Karpas-422 (cell line): ENCODE data around the gene PLA2G4E. TPM values are rescaled to one million over a fixed set of nuclear protein-coding genes. Genes with fewer than 3 reads are reported as not detected.

Experiments
- DNase-seq: peaks from one replicate; pipeline ENCODE4 v3.0.0-alpha.2; 2015
- H2AFZ ChIP-seq: fragments of 200-600 bp; sonication (generic); 2 replicates; pipeline ENCODE4 v1.6.1; 2014; ENCODE audit warnings: antibody characterized with exemption, low read length, mixed read lengths
- H3K27ac ChIP-seq: fragments of 200-600 bp; sonication (generic); 2 replicates; pipeline ENCODE4 v1.5.1; 2014; ENCODE audit warnings: mild to moderate bottlenecking, low read length, moderate library complexity
- H3K27me3 ChIP-seq: fragments of 200-600 bp; sonication (generic); 2 replicates; pipeline ENCODE4 v1.6.1; 2014; ENCODE audit warnings: low read length, mixed read lengths
- H3K36me3 ChIP-seq: fragments of 200-600 bp; sonication (generic); 2 replicates; pipeline ENCODE4 v1.6.1; 2014; ENCODE audit warnings: low read length, mixed read lengths; ENCODE audit not compliant: insufficient read depth
- H3K4me1 ChIP-seq: fragments of 200-600 bp; sonication (generic); 2 replicates; pipeline ENCODE4 v1.6.1; 2014; ENCODE audit warnings: mild to moderate bottlenecking, low read length, mixed read lengths
- H3K4me2 ChIP-seq: fragments of 200-600 bp; sonication (generic); 2 replicates; pipeline ENCODE4 v1.6.1; 2014; ENCODE audit warnings: low read length, low read depth, mild to moderate bottlenecking; ENCODE audit not compliant: poor library complexity, severe bottlenecking
- H3K4me3 ChIP-seq: fragments of 200-600 bp; sonication (generic); 2 replicates; pipeline ENCODE4 v1.5.1; 2014; ENCODE audit warnings: mild to moderate bottlenecking, antibody characterized with exemption, low read length, mixed read lengths
- H3K79me2 ChIP-seq: fragments of 200-600 bp; sonication (generic); 2 replicates; pipeline ENCODE4 v1.6.1; 2014; ENCODE audit warnings: mild to moderate bottlenecking, low read length, mixed read lengths
- H3K9ac ChIP-seq: fragments of 200-600 bp; sonication (generic); 2 replicates; pipeline ENCODE4 v1.6.0; 2014; ENCODE audit warnings: low read length
- H3K9me2 ChIP-seq: fragments of 200-600 bp; sonication (generic), shearing (Covaris generic); replicated peaks from 2 replicates; pipeline ENCODE4 v1.6.0; 2014; ENCODE audit warnings: mild to moderate bottlenecking, low read length, moderate library complexity; ENCODE audit not compliant: insufficient read depth
- H3K9me3 ChIP-seq: fragments of 300-700, 200-600 bp; sonication (generic); 2 replicates; pipeline ENCODE4 v1.6.1; 2014; ENCODE audit warnings: low read length, mixed read lengths
- H4K20me1 ChIP-seq: fragments of 200-600 bp; sonication (generic); 2 replicates; pipeline ENCODE4 v1.6.1; 2014; ENCODE audit warnings: mild to moderate bottlenecking, antibody characterized with exemption, low read length, low read depth; ENCODE audit not compliant: insufficient read depth
- total RNA-seq: library from RNA; depleted of rRNA; stranded (reverse); fragments of >200 nt; shearing (Covaris generic); gene quantifications from 2 replicates; pipeline ENCODE4 v1.2.3, GENCODE V29; 2014; ENCODE audit warnings: low replicate concordance; rRNA removed

PLA2G4E gene, protein sequence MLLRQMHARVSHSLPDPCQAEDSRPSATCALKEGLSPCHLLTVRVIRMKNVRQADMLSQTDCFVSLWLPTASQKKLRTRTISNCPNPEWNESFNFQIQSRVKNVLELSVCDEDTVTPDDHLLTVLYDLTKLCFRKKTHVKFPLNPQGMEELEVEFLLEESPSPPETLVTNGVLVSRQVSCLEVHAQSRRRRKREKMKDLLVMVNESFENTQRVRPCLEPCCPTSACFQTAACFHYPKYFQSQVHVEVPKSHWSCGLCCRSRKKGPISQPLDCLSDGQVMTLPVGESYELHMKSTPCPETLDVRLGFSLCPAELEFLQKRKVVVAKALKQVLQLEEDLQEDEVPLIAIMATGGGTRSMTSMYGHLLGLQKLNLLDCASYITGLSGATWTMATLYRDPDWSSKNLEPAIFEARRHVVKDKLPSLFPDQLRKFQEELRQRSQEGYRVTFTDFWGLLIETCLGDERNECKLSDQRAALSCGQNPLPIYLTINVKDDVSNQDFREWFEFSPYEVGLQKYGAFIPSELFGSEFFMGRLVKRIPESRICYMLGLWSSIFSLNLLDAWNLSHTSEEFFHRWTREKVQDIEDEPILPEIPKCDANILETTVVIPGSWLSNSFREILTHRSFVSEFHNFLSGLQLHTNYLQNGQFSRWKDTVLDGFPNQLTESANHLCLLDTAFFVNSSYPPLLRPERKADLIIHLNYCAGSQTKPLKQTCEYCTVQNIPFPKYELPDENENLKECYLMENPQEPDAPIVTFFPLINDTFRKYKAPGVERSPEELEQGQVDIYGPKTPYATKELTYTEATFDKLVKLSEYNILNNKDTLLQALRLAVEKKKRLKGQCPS
- not detected in 2 replicates for total RNA-seq

DNA sequence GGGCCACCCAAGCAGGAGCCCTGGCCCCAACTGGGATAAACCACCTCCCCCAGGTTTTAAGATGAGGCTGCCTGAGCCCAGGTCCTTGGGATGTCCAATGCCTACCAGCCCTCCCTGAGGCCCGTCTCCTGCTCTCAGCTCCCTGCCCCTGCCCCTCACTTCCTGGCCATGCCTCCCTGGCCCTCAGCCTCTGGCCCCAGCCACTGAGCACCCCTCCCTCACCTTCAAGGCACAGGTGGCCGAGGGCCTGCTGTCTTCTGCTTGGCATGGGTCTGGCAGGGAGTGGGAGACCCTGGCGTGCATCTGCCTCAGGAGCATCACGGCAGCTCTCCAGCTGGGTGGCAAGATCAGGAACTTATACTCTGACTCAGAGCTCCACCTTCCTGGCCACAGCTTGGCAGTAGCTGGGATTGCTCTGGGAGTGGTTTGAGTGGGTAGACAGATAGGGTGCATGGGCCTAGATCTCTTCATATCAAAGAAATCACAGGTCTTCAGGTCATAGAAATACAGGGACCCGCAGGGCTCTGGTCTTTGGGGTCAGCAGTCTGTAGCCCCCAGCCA lies at the start of gene PLA2G4E:
PLA2G4E (minus strand) TSS at position 330 of the 561 bp plus-strand sequence; CDS start at position 318, 12 bp downstream.
- H3K36me3 ChIP-seq = no peaks in the 10 kb centered on the region
- no peak within 1 kb of the TSS for H3K4me2 ChIP-seq
- H3K9ac ChIP-seq = no peak within 1 kb of the TSS
- no peaks in the 10 kb centered on the region for H3K9me3 ChIP-seq
- H3K9me2 ChIP-seq = no peaks in the 10 kb centered on the region
- no peaks in the 10 kb centered on the region for H4K20me1 ChIP-seq
- no peak within 1 kb of the TSS for H3K27ac ChIP-seq
- no peaks in the 10 kb centered on the region for H3K79me2 ChIP-seq
- H3K27me3 ChIP-seq = no peaks in the 10 kb centered on the region
- no peak within 1 kb of the TSS for H3K4me3 ChIP-seq
- no peak for DNase-seq
- no peak within 1 kb of the TSS for H2AFZ ChIP-seq
- H3K4me1 ChIP-seq = no peaks in the 10 kb centered on the region

DNA sequence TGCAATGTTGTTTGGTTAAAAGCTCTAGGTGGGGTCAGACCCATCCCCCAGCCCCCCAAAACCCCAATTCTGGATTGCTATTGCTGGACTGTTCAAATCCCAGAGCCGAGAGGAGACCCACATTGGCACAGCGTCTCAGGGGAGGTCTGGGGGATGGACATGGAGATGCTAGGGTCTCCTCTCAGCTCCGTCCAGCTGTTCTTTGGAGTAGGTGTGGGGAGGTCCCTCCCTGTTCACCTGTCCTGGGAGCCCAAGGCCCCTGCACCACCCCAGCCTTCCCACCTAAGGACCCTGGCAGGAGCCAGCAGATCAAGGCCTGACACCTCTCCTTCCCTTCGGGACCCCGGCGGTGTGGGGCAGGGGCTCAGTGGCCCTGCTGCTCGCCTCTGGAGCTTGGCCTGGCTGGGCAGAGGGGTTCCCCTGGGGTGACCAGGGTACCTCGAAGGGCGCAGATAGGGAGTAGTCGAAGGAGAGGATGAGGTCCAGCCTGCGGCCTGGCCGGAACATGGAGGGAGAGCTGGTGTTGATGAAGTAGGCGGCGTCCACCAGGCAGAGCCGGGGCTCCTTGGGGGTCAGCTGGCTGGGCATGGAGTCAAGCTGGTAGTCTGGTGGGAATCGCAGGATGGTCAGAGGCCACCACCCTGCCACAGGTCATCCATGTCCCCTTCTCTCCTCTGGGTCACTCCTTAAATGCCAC lies 49.6 kb upstream of the PLA2G4E start:
- no peaks in the 10 kb centered on the region for H3K9me2 ChIP-seq
- H3K27me3 ChIP-seq = no peaks in the 10 kb centered on the region
- H4K20me1 ChIP-seq = no peaks in the 10 kb centered on the region
- H3K4me2 ChIP-seq = no peak overlapping the region
- H3K27ac ChIP-seq = no peak overlapping the region
- no peak for DNase-seq
- no peaks in the 10 kb centered on the region for H3K36me3 ChIP-seq
- no peak overlapping the region for H3K4me3 ChIP-seq
- no peak overlapping the region for H3K9ac ChIP-seq
- peaks cover 1% of the 10 kb centered on the region for H3K4me1 ChIP-seq
- no peak overlapping the region for H2AFZ ChIP-seq
- no peaks in the 10 kb centered on the region for H3K79me2 ChIP-seq
- H3K9me3 ChIP-seq = peaks cover 3% of the 10 kb centered on the region; the same call in 1 of the 2 replicates

DNA sequence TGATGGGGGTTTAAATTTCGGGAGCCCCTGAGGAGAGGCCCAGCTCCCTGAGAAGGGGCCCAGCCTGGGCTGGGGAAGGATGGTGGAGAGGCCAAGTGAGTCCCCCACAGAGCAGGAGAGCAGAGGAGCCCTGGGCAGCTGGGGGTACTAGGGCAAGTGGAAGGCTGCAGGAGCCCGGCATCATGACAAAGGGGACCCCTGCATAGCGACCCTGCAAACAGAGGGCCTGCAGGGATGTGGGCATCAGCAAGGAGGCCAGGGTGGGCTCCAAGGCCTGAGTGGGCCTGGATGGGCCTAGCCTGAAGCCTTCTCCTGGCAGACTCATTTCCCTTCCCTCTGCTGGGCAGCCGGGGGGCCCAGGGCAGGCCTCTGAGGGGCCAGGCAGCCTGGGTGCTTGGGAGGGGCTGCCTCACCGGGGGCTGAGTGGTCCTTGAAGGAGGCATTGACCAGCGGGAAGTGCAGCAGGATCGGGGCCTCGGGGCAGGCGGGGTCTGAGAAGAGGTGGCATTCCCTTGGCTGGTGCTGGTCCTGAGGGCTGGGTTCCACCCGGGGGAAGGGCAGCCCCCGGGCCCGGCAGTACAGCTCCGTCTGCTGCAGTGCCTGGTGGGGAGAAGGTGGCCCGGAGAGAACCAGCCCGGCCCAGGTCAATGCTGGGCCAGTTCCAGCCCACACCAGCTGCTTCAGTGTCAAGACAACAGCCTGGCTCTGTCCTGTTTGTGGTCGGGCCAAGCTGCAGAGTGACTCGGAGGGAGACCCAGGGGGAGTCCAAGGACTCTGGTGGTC lies 48.8 kb upstream of the PLA2G4E start:
- Histone ChIP-seq H3K4me1 (peaks cover 8% of the 10 kb centered on the region), H3K79me2 (no peaks in the 10 kb centered on the region), H3K36me3 (no peaks in the 10 kb centered on the region), H3K4me3 (no peak overlapping the region), H3K9me2 (no peaks in the 10 kb centered on the region), H3K27me3 (no peaks in the 10 kb centered on the region), H2AFZ (no peak overlapping the region), H3K9me3 (peaks cover 3% of the 10 kb centered on the region; the same call in 1 of the 2 replicates), H3K9ac (no peak overlapping the region), H3K4me2 (no peak overlapping the region), H4K20me1 (no peaks in the 10 kb centered on the region), H3K27ac (no peak overlapping the region)
- no peak for DNase-seq

DNA sequence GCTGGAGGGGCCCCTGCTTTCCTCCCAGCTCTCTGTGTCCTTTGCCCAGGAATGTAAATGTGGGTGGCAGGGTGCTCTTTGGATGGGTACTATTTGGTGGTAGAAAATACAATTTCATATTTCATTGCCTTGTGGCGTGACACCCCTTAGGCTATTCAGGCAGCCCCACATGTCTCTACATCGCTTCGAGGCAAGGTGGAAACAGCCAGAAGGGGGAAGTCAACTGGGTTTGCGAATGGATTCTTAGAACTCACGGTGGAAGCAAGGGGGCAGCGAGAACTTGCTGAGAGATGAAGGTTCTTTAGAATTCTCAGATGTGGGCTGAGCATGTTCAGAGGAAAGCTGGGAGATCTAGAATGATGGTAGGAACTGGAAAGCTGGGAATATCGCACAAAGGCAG lies 48.2 kb upstream of the PLA2G4E start:
- H3K4me2 ChIP-seq = no peak overlapping the region
- H3K36me3 ChIP-seq = no peaks in the 10 kb centered on the region
- no peaks in the 10 kb centered on the region for H3K9me2 ChIP-seq
- H3K27ac ChIP-seq = no peak overlapping the region
- H3K79me2 ChIP-seq = no peaks in the 10 kb centered on the region
- H2AFZ ChIP-seq = no peak overlapping the region
- DNase-seq = no peak
- H4K20me1 ChIP-seq = no peaks in the 10 kb centered on the region
- no peak overlapping the region for H3K9ac ChIP-seq
- no peak overlapping the region for H3K4me3 ChIP-seq
- H3K4me1 ChIP-seq = peaks cover 8% of the 10 kb centered on the region
- H3K27me3 ChIP-seq = no peaks in the 10 kb centered on the region
- peaks cover 3% of the 10 kb centered on the region; the same call in 1 of the 2 replicates for H3K9me3 ChIP-seq

DNA sequence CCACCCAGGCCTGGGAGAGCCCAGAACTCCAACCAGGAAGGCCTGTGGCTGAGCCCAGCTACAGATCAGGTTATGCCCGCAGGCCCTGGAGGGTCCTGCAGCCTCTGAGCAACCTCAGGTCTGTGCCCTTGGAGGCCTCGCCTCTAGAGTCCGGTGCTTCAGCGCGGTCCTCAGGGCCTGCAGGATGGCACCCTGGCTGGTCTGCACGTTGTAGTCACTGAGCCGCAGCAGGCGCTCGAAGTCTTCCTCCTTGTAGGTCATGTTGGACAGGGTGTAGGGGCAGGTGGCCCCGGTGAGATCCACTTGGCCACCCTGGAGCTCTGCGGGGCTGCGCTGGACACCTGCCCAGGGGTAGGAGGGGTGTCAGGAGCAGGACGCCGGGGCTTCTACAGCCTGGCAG lies 47.8 kb upstream of the PLA2G4E start:
- H3K27me3 ChIP-seq = no peaks in the 10 kb centered on the region
- no peak overlapping the region for H3K27ac ChIP-seq
- peaks cover 8% of the 10 kb centered on the region for H3K4me1 ChIP-seq
- no peak overlapping the region for H3K4me3 ChIP-seq
- no peaks in the 10 kb centered on the region for H4K20me1 ChIP-seq
- H3K9me3 ChIP-seq = peaks cover 3% of the 10 kb centered on the region; the same call in 1 of the 2 replicates
- no peaks in the 10 kb centered on the region for H3K36me3 ChIP-seq
- H3K9me2 ChIP-seq = no peaks in the 10 kb centered on the region
- H3K9ac ChIP-seq = no peak overlapping the region
- no peaks in the 10 kb centered on the region for H3K79me2 ChIP-seq
- H2AFZ ChIP-seq = no peak overlapping the region
- H3K4me2 ChIP-seq = no peak overlapping the region
- DNase-seq = no peak

DNA sequence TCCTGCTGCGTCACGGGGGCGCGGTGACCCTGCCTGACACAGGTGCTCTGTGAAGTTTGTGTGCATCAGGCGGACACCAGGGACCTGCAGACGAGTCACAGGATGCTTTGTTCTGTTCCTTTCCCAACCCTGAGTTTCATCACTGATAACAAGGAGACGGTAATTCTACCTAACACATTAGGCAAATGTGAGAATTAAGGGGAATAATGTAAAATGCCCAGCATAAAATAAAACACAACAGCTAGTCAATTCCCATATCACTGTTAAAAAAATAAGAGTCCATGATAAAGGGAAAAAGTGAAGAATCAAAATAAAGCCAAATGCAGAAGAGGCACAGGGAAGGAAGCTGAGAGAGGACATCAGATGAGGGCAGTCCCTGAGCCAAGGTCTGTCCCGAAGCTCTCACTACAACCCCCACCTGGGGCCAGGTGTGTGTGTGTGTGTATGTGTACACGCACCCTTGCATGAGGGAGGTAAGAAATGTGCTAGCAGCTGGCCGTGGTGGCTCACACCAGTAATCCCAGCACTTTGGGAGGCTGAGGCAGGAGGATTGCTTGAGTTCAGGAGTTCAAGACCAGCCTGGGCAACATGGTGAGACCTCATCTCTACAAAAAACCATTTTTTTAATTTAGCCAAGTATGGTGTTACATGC lies 46.0 kb upstream of the PLA2G4E start:
- Histone ChIP-seq H3K4me3 (no peak overlapping the region), H4K20me1 (no peaks in the 10 kb centered on the region), H3K36me3 (no peaks in the 10 kb centered on the region), H3K4me1 (peaks cover 8% of the 10 kb centered on the region), H3K9me2 (no peaks in the 10 kb centered on the region), H3K27ac (no peak overlapping the region), H2AFZ (no peak overlapping the region), H3K4me2 (no peak overlapping the region), H3K9ac (no peak overlapping the region), H3K79me2 (no peaks in the 10 kb centered on the region), H3K27me3 (no peaks in the 10 kb centered on the region), H3K9me3 (peaks cover 3% of the 10 kb centered on the region; the same call in 1 of the 2 replicates)
- no peak for DNase-seq

DNA sequence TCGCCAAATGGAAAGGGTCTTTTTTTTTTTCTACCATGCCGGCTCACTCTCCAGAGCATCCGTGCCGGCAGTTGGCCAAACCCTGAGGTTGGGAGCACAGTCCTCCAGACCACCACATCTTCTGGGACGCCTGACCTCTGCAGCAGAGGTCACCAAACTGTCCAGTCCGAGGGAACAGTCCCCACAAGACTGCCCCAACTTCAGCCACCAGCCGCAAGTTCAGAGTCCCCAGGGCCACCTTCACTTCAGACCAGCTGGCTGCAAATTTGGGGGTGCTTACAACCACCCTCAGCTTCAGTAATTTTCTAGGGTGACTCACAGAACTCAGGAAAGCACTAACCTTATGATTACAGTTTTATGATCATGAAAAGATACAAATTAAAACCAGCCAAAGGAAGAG lies 44.6 kb upstream of the PLA2G4E start:
- H3K4me1 ChIP-seq = peaks cover 8% of the 10 kb centered on the region
- no peak overlapping the region for H3K27ac ChIP-seq
- no peak overlapping the region for H3K4me3 ChIP-seq
- no peaks in the 10 kb centered on the region for H3K79me2 ChIP-seq
- H3K9me3 ChIP-seq = peaks cover 3% of the 10 kb centered on the region; the same call in 1 of the 2 replicates
- H3K9ac ChIP-seq = no peak overlapping the region
- no peaks in the 10 kb centered on the region for H3K36me3 ChIP-seq
- DNase-seq = no peak
- H2AFZ ChIP-seq = no peak overlapping the region
- no peaks in the 10 kb centered on the region for H3K9me2 ChIP-seq
- H3K27me3 ChIP-seq = 0 out of 2 replicates have a peak, but pooled peaks cover 3% of the 10 kb centered on the region
- H3K4me2 ChIP-seq = no peak overlapping the region
- no peaks in the 10 kb centered on the region for H4K20me1 ChIP-seq
